ENCODE data around the gene PTPRU. TPM values are rescaled to one million over a fixed set of nuclear protein-coding genes. Genes with fewer than 3 reads are reported as not detected.

Gene PTPRU
- total RNA-seq, 1 experiment from 2014 or later, result 41.4 TPM

DNA sequence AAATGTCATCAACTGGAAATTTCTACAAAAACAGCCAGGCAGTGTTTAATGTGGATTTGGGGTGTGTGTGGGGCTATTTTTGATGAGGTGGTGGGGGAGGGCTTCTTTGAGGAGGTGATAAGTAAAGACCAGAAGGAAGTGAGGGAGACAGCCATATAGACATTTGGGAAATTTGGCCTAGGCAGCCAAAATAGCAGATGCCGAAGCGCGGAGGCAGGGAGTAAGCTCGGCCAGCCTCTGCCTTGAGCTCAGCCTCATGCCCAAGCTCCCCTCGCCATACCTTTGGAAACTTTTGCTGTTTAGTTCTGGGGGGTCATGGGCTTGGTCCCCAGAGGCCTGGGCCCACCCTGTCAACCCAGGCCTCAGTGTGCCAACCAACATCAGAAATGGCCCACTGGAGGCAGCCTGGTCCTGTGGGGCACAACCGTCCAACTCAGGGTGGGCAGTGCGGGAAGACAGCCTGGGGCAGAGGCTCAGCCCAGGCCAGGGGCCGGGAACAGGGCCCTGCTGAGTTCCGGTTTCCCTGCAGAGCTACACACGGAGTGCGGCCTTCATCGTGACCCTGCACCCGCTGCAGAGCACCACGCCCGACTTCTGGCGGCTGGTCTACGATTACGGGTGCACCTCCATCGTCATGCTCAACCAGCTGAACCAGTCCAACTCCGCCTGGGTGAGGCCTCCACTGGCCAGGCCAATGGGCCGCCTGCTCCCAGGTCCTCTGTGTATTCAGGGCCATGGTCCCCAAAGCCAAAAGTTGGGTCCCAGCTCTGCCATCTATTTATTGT is 84.0 kb downstream of the PTPRU start:
- ChIA-PET CTCF (no interaction called here), POLR2A (no interaction called here)
- Mint-ChIP-seq H3K27ac (ENCODE audit: unreplicated experiment) (no peak overlapping the region), H3K27me3 (ENCODE audit: insufficient read depth, unreplicated experiment) (no peaks in the 10 kb centered on the region), H3K4me3 (ENCODE audit: unreplicated experiment) (no peak overlapping the region), H3K9me3 (ENCODE audit: unreplicated experiment) (no peaks in the 10 kb centered on the region), H3K4me1 (ENCODE audit: low read depth, unreplicated experiment) (no peaks in the 10 kb centered on the region), H3K36me3 (ENCODE audit: insufficient read depth, unreplicated experiment) (peaks cover 28% of the 10 kb centered on the region)
- Histone ChIP-seq H3K4me1 (no peaks in the 10 kb centered on the region), H3K4me3 (ENCODE audit: low read depth, low read length) (no peak overlapping the region), H3K9me3 (no peaks in the 10 kb centered on the region), H3K36me3 (ENCODE audit: control insufficient read depth, insufficient read depth, low read length) (no peaks in the 10 kb centered on the region), H3K27me3 (replicated peaks; ENCODE audit: control insufficient read depth, insufficient read depth, low read length) (no peaks in the 10 kb centered on the region)
- BruUV-seq (replicated peaks), result no TSS peak
- no peak for TF ChIP-seq CTCF (IDR thresholded peaks at IDR 0.05; ENCODE audit: insufficient read depth in 1 of 2, low read depth in 1 of 2, low read length in 1 of 2, severe bottlenecking in 1 of 2, unreplicated experiment in 1 of 2)
- DNase-seq, result no peak
- intact Hi-C loops (cut with micrococcal nuclease; ENCODE audit: unreplicated experiment), result no loop called here

DNA sequence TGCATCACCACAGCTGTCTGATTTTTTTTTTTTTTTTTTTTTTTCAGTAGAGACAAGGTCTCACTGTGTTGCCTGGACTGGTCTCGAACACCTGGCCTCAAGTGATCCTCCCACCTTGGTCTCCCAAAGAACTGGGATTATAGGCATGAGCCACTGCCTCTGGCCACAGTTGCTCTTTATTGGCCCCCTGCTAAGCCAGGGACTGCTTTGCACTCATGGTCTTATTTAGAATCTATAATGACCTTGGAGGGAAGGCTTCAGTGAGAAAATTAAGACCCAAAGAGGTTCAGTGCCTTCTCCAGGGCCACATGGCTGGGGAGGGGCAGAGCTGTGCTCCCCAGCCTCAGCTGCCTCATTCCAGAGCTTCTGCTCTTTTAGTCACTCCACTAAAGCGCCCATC is 84.9 kb downstream of the PTPRU start:
- POLR2A ChIA-PET, result no interaction called here
- H3K27ac Mint-ChIP-seq (ENCODE audit: unreplicated experiment), result no peak overlapping the region

GRCh38 chr1:29322147-29322694 is 85.9 kb downstream of the PTPRU start:
- no peaks in the 10 kb centered on the region for H3K36me3 ChIP-seq (ENCODE audit: control insufficient read depth, insufficient read depth, low read length)
- no peak for TF ChIP-seq CTCF (IDR thresholded peaks at IDR 0.05; ENCODE audit: insufficient read depth in 1 of 2, low read depth in 1 of 2, low read length in 1 of 2, severe bottlenecking in 1 of 2, unreplicated experiment in 1 of 2)
- DNase-seq, result no peak
- ChIA-PET POLR2A (no interaction called here), CTCF (no interaction called here)
- H3K27me3 Mint-ChIP-seq (ENCODE audit: insufficient read depth, unreplicated experiment), result no peaks in the 10 kb centered on the region
- H3K27ac Mint-ChIP-seq (ENCODE audit: unreplicated experiment), result no peak overlapping the region
- peaks cover 24% of the 10 kb centered on the region for H3K36me3 Mint-ChIP-seq (ENCODE audit: insufficient read depth, unreplicated experiment)
- intact Hi-C loops (cut with micrococcal nuclease; ENCODE audit: unreplicated experiment), result no loop called here
- H3K9me3 Mint-ChIP-seq (ENCODE audit: unreplicated experiment), result no peaks in the 10 kb centered on the region
- H3K4me3 ChIP-seq (ENCODE audit: low read depth, low read length), result no peak overlapping the region
- H3K4me1 Mint-ChIP-seq (ENCODE audit: low read depth, unreplicated experiment), result no peaks in the 10 kb centered on the region
- H3K4me3 Mint-ChIP-seq (ENCODE audit: unreplicated experiment), result no peak overlapping the region
- no peaks in the 10 kb centered on the region for H3K4me1 ChIP-seq
- H3K27me3 ChIP-seq (replicated peaks; ENCODE audit: control insufficient read depth, insufficient read depth, low read length), result no peaks in the 10 kb centered on the region
- no peaks in the 10 kb centered on the region for H3K9me3 ChIP-seq
- BruUV-seq (replicated peaks), result no TSS peak

More for the DNA sequence above, 84.9 kb downstream of the PTPRU start:
- no peak overlapping the region for H3K4me3 ChIP-seq (ENCODE audit: low read depth, low read length)
- no peaks in the 10 kb centered on the region for H3K9me3 Mint-ChIP-seq (ENCODE audit: unreplicated experiment)
- no peaks in the 10 kb centered on the region for H3K4me1 Mint-ChIP-seq (ENCODE audit: low read depth, unreplicated experiment)
- no peaks in the 10 kb centered on the region for H3K36me3 ChIP-seq (ENCODE audit: control insufficient read depth, insufficient read depth, low read length)
- no peak for TF ChIP-seq CTCF (IDR thresholded peaks at IDR 0.05; ENCODE audit: insufficient read depth in 1 of 2, low read depth in 1 of 2, low read length in 1 of 2, severe bottlenecking in 1 of 2, unreplicated experiment in 1 of 2)
- no peaks in the 10 kb centered on the region for H3K9me3 ChIP-seq
- BruUV-seq (replicated peaks), result no TSS peak
- H3K27me3 Mint-ChIP-seq (ENCODE audit: insufficient read depth, unreplicated experiment), result no peaks in the 10 kb centered on the region
- intact Hi-C loops (cut with micrococcal nuclease; ENCODE audit: unreplicated experiment), result no loop called here
- CTCF ChIA-PET, result no interaction called here
- no peaks in the 10 kb centered on the region for H3K4me1 ChIP-seq
- no peak overlapping the region for H3K4me3 Mint-ChIP-seq (ENCODE audit: unreplicated experiment)
- peaks cover 28% of the 10 kb centered on the region for H3K36me3 Mint-ChIP-seq (ENCODE audit: insufficient read depth, unreplicated experiment)
- H3K27me3 ChIP-seq (replicated peaks; ENCODE audit: control insufficient read depth, insufficient read depth, low read length), result no peaks in the 10 kb centered on the region
- no peak for DNase-seq
